ENCODE data around the gene CLNK.
"Not testable (repeated sequence)": the region's sequence is repeated elsewhere in the genome, so short reads cannot be mapped to it uniquely, and the experiment has no call there.

CLNK gene

DNA sequence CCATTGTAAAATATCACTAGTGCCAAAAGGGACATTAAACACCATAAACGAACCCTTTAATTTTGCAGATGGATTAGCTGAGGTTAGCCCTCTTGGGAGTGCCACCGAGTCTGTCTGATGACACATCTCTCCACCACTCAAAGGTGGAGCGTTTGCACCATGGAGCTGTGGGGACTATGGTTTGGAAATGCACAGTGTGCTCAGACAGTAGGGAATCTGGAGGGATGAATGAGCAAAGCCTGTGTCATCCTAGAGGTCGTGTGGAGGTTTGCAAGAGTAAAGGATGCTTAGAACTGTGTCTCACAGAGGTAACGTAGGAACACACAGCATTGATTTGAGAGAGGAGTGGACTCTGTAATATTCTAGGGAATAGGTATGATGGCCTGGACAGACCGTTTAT, 93.7 kb downstream of the CLNK start:
- intact Hi-C loops (cut with DNase I): no loop called here

DNA sequence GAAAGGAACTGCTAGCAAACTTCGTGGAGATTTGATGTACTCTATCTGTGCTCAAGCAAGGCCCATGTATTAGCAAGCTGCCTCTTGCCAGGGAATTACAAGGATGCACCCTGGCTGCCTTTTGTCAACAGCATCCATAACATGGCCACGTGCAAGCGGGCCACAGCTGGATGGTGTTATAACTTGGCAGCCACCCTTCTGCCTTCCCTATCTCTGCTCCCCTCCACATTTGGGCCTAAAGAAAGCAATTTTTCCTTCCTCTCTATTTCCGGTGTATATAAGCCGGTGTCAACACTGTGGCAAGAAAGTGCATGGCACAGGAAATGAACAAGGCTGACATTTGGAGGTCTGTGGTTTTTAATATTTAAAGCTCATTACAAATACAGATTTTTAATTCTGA, 94.8 kb downstream of the CLNK start:
- intact Hi-C loops (cut with DNase I): no loop called here
- no peak for DNase-seq

More for the DNA sequence above, 93.7 kb downstream of the CLNK start:
- DNase-seq: no peak

DNA sequence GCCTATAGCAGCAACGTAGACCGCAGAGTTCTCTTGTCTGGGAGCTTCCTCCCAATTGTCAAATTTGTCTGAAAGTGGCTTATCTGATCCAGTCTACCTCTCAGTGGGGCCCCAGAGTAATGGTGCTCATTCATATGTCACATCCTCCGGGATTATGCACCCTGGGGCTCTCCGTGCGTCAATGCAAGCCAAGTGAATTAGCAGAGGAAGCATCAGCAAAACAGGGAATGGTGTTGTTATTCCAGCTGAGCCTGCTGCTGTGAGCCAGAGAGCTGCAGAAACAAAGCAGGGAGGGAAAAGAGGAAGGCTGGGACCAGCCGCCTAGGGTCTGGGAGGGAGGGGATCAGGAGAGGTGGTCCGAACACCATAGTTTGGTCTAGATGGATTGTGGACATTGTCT, 95.2 kb downstream of the CLNK start:
- no peak for DNase-seq
- intact Hi-C loops (cut with DNase I): no loop called here

DNA sequence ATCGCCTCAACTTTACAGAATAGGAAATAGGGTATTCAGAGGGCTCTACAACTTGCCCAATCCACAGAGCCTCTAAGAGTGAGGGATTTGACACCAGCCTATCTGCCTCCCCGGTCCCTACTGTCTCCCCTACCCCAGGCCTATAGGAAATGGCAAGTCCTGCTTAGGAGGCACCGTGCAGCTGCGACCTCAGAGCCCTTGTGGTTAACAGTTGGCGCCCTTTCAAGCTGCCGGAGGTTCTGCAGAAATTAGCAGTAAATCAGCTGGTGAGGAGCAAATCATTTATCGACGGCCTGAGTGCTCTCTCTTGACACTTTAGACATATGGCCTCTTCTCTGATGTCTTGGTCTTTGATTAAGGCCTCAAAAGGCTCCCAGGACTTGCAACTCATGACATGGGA, 96.9 kb downstream of the CLNK start:
- DNase-seq: no peak
- intact Hi-C loops (cut with DNase I): no loop called here

DNA sequence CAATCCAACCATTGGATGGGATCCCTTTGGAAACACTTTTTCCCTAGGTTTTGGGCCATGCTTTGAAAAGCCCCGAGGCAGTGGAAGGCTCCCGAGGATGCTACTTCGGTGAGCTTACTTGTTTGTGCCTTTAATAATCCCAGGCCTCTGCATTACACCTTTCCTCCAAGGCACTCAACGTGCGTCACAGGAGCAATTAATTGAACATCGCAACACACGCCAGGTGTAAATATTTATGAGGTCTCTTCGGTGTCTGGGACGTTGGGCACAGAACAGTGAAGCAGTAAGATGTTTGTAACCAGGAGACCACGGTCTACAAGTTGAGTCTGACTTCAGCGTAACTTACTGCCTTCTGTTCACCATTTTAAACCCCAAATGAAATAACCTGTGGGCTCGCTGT, 97.3 kb downstream of the CLNK start:
- intact Hi-C loops (cut with DNase I): no loop called here
- DNase-seq: no peak

DNA sequence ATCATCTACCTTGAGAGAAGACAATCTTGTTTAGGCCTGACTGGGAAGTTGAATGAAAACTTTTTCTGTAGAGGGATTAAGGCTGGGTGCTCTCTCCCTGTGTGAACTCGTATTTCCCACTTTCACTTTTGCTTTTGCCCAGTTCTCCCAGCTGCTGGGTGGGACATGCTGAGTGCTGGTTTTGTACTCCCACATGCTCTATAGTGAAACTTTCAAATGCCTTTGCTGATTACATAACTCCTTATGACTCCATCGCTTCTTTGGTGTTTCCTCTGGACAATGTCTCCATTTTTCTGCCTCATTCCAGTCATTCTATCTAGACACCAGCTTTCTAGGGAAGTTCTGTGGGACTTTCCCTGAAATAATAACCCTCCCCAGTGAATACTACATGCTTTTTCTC, 100.5 kb downstream of the CLNK start:
- peak in 2 of 42 donors; percentile 21 to 54 for DNase-seq

DNA sequence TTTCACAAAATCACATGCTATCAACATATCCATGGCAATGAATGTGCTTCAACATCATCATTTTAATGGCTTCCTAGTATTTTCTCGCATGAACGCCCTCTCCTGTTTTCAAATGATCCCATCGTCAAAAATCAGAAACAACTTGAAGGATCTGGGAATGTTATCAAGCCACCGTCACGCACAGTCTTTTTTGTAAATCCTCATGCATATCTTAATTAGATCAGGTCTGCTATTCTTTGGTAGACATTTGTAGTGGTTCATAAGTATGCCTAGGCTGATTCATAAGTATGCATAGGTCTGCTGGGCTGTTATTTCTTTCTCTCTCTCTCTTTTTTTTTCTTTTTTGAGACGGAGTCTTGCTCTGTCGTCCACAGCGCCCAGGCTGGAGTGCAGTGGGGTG, 101.6 kb downstream of the CLNK start:
- no peak for DNase-seq
- intact Hi-C loops (cut with DNase I): no loop called here

More for the DNA sequence above, 100.5 kb downstream of the CLNK start:
- intact Hi-C loops (cut with DNase I): no loop called here

DNA sequence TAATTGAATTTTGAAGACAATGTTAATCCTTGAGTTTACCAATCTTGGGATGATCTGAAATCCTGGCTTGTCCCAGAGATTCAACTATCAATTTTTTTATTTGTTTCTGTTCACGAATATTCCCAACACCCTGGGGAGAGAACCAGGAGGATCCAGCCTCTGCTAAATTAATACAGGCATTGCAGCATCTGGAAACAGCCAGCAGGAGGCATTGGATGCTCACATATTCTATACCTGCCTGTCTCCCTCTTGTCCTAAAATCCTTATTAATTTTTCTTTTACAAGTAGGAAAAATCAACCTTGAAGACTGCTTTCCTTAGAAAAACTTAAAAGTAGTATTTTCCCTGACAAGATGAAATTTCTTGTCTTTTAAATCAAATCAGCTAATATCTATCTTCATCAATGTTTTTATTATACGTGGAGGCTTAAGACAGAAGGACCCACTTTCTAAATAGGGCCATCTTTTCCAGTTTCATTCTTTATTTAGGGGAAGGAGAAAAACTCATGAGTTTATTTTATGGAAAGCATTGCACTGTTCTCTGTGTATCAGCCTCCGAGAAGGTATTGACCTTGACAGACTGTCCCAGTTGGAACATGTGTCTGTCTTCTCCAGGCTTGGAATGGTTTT, 102.4 kb downstream of the CLNK start:
- DNase-seq: peak in 39 of 42 donors; percentile 18 to 81 (median 54)
- intact Hi-C loops (cut with DNase I): no loop called here

DNA sequence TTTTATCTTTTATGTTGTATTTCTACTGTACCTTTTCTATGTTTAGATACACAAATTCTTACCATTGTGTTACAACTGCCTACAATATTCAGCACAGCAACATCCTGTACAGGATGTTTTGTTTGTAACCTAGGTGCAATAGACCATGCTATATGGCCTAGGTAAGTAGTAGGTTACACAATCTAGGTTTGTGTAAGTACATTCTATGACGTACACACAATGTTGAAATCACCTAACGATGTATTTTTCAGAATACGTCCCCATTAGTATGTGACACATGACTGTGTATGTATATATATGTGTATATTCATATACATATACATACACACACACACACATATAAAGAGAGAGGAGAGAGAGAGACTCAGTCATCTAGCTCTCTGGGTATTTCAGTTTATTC, 103.5 kb downstream of the CLNK start:
- intact Hi-C loops (cut with DNase I): no loop called here
- DNase-seq: no peak

DNA sequence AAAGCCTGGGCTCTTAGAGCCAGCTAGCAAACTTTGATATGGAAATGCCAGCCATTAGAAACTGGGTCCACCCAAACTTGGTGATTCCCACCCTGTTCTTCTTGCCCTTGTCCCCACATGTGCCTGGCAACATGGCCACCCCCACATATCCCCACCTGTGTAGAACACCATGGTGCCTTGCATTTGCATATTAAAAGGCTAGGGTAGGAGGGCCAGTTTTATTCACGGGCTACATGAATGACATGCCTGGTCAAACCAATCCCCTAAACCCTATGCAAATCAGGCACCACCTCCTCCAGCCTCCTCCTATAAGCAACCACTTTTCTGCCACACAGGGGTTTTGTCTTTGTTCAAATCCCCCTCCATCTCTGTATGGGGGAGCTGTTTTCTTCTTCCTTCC, 104.9 kb downstream of the CLNK start:
- DNase-seq: peak in 1 of 42 donors; percentile 3
- intact Hi-C loops (cut with DNase I): no loop called here

DNA sequence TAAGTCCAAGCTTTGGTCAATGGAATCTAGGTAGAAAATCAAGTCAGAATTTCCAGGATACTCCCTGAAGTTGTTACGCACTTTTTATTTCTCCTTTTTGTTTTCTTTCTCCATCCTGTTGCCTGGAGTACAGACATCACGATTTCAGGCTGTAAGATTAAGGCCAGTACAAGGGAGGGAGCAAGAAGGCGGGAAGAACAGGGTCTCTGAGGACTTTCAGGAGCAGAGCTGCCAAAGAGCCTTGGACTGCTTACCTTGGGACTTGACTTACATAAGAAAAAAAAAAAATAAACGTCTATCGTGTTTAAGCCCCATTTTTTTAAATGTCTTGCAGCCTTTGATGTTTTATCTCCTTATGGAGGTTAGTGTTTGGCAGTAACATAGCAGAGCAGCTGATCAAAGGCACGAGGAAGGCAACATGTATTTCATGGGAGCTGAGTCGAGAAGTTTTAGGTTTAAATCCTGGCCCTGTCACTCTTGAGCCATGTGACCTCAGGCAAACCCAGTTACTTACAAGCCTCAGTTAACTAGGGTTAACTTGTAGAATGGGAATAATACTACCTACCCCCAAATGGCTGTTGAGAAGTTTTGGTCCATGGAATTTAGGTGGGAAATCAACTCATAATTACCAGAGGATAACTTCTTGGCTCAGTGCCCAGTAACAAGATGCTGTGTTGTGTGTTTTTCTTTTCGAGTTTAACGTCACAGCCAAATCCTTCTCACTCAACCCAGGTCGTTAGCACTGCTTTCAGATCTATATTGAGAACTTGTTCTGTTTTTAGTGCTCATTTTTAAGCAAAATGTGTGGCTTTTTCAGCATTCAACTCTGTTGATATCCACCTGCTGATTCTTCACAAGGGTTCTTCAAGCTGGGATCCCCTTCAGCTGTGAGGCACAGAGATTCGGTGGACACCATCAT, 106.8 kb downstream of the CLNK start:
- DNase-seq: peak in 1 of 42 donors; percentile 28
- intact Hi-C loops (cut with DNase I): no loop called here

DNA sequence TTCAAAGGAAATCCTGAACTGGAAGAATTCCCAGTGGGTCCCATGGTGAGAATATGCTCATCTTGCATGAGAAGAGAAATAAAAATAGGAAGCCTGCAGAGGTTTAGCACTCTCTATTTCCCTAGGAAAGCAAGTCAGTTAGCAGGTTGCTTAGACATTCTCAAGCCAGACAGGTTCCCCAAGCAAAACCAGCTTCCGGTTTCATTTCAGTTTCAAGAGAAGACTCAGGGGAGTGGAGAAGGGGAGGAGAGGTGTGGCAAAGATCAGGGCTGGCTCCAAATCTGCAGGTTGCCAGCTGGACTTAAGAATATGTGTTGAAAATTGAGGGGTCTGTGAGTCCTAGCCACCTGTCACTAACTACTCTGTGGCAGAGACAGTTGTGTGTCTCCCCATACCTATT, 107.5 kb downstream of the CLNK start:
- intact Hi-C loops (cut with DNase I): no loop called here
- no peak for DNase-seq

DNA sequence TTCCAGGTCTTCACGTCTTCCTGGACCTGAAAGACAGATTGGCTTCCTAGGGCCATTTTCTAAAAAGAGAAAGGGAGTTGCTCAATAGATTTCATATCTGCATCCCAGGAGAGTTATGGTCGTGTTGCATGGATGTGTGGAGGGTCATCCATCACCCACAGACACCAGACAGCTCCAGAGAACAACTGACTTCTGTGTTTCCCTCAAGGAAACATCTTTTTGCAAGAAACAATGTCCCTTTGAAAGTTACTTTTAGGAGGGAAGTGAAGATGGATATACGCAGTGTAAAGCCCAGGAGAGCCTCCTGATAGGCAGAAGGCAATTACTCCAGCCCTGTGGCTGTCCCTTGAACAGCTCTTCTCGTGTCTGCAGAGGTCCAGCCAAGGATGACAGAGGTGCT, 108.3 kb downstream of the CLNK start:
- intact Hi-C loops (cut with DNase I): no loop called here
- peak in 1 of 42 donors; percentile 7 for DNase-seq

DNA sequence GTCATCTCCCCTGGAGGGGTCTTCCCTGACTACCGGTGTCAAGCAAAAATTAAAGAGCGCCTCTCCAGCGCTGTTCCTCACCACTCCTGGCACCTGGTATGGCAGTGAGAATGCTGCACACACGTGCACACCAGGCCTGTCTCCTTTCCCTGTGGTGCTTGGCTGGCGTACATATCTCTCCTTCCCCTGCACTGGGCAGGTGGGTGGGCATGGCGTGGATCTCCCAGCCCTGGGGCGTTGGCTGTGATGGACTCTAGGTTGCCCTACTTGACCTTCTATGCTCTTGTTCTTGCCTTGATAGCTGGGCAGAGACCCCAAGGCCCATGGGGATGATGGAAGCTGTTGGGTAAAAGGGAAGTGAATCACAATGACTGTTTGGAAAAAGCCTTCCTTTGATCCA, 109.2 kb downstream of the CLNK start:
- intact Hi-C loops (cut with DNase I): no loop called here
- peak in 1 of 42 donors; percentile 7 for DNase-seq

DNA sequence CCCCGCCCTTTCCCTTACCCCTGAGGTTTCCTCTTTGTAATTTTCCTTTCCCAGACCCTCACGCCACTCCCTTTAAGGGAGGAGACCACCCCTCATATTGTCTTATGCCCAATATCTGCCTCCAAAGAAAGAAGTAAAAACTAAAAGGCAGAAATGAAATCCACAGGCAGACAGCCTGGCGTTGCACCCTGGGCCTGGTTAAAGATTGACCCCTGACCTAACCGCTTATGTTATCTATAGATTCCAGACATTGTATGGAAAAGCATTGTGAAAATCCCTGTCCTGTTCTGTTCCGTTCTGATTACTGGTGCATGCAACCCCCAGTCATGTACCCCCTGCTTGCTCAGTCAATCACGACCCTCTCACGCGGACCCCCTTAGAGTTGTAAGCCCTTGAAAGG, 110.0 kb downstream of the CLNK start:
- intact Hi-C loops (cut with DNase I): not testable (repeated sequence)
- DNase-seq: peak in 1 of 42 donors; percentile 8

DNA sequence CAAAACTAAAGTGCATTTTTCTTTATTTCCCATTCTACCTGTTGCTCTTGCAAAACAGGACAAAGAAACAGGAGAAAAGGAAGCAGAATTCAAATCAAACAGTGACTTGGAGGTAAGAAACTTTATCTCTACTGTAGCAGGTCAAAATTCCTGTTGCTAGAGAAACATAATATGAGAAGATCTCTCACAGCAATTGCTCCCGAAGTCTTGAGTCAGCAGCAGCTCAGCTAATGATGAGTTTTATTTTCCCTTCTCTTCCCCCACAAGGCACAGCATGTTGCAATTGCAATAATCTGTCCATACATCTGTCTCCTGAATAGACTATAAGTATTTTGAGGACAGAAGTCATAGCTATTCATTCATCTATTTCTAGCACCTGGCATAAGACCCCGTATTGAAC, 112.7 kb downstream of the CLNK start:
- intact Hi-C loops (cut with DNase I): no loop called here
- DNase-seq: peak in 1 of 42 donors; percentile 3

DNA sequence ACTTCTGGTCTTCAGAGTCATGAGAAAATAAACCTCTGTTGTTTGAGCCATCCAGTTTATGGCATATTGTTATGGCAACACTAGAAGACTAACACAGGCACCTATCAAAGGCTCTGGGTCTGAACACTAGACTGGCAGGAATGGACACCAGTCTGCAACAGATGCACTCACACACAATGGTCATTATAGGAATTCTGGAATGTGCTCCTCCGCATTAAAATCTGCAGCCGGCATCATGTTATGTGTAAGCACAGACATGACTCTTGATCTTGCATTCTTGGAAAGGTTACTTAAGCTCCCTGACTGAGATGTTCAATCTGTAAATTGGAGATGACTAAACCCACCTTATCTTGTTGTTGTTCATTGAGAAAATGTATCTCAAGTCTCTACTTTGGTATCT, 115.1 kb downstream of the CLNK start:
- intact Hi-C loops (cut with DNase I): no loop called here
- DNase-seq: peak in 1 of 42 donors; percentile 7

DNA sequence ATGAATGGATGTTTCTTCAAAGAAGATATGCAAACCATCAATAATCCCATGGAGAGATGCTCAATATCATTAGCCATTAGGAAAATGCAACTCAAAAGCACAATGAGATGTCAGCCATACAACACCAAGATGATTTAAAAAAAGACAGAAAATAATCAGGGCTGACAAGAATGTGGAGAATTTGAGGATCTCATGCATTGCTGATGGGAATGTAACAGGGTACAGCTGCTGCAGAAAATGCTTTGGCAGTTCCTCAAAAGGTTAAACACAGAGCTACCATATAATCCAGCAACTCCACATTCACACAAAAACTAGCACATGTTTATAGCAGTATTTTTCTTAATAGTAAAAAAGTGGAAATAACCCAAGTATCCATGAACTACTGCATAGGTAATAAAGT, 116.8 kb downstream of the CLNK start:
- intact Hi-C loops (cut with DNase I): no loop called here
- no peak for DNase-seq

DNA sequence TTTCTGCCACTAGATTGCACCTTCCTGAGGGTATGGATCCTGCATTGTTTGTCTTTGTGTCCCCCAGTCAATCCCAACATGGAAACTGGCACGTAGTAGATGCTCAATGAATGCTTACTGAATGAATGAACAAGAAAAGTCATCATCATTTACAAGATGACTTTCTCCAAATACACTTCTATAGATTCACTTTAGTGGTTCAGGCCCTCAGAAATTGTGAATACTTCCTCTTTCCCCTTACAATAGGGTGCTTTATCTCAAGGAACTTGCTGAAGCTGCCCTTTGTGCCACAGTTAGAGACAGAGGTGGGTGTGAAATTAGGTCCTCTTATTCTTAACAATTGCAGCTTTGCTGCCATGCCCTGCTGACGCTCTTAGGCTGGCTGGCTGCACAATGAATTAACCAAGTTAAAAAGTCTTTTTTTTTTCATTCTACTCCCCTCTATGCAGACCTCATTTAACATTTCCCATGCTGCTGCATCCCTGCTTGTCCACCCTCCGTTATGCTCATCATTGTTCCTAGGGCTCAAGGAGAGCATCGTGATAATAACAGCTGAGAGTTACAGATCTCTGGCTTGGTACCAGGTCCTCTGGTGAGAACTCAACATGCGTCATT, 119.3 kb downstream of the CLNK start:
- DNase-seq: no peak
- intact Hi-C loops (cut with DNase I): no loop called here

DNA sequence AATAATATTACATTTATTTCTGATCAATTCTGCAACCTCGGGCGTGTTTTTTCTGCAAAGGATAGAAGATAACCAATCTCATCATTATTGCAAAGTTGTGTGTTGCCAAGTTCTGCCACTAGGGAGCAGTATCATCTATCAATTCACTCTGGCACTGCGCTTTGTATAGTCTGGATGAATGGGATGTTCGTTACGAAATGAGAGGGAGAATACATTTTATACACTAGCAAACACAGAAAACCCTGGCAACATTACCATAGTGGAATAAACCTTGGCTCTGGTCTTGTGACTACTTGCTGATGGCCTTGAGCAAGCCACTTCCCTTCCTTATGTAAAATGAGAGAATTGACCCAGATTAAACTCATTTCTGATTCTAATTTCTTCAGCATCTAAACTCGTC, 129.9 kb downstream of the CLNK start:
- intact Hi-C loops (cut with DNase I): no loop called here

More for the DNA sequence above, 129.9 kb downstream of the CLNK start:
- DNase-seq: peak in 35 of 42 donors; percentile 17 to 85 (median 57)

Data from head of caudate nucleus (tissue), 42 donors.